HEK293T (cell line): ENCODE data around the gene CTNNA2.

ENCODE experiments used
- ELF4 ChIP-seq: fragments of 450-650 bp; IDR thresholded peaks from 2 replicates; pipeline ENCODE4 v1.6.1; 2017; ENCODE audit warnings: antibody characterized with exemption
- FOXM1 ChIP-seq: fragments of 450-650 bp; IDR thresholded peaks from 2 replicates; pipeline ENCODE4 v1.6.1; 2017; ENCODE audit warnings: mild to moderate bottlenecking, borderline replicate concordance
- HDGF ChIP-seq: fragments of 450-650 bp; IDR thresholded peaks from 2 replicates; pipeline ENCODE4 v1.6.1; 2017; ENCODE audit warnings: antibody characterized with exemption, borderline replicate concordance
- L3MBTL2 ChIP-seq: fragments of 450-650 bp; conservative IDR thresholded peaks from 2 replicates; pipeline ENCODE4 v1.6.1; 2016; ENCODE audit warnings: mild to moderate bottlenecking
- SP1 ChIP-seq: fragments of 450-650 bp; IDR thresholded peaks from 2 replicates; pipeline ENCODE4 v1.6.1; 2017
- SUZ12 ChIP-seq: fragments of 450-650 bp; IDR thresholded peaks from 2 replicates; pipeline ENCODE4 v1.6.1; 2016; ENCODE audit warnings: mild to moderate bottlenecking

GRCh38 chr2:79789811-79790210 lies 277.0 kb downstream of the CTNNA2 start:
- TF ChIP-seq SUZ12 (no peak), ELF4 (no peak), FOXM1 (no peak), SP1 (no peak), HDGF (no peak), L3MBTL2 (no peak)
